LNCAP (cell line): ENCODE data around the gene ATR.

Source experiments
- TF ChIP-seq, protein P1 (sequence below): fragments of 450-650 bp; IDR thresholded peaks from 2 replicates; pipeline ENCODE4 v1.5.1; 2017; ENCODE audit warnings: mild to moderate bottlenecking

The ATR gene

DNA sequence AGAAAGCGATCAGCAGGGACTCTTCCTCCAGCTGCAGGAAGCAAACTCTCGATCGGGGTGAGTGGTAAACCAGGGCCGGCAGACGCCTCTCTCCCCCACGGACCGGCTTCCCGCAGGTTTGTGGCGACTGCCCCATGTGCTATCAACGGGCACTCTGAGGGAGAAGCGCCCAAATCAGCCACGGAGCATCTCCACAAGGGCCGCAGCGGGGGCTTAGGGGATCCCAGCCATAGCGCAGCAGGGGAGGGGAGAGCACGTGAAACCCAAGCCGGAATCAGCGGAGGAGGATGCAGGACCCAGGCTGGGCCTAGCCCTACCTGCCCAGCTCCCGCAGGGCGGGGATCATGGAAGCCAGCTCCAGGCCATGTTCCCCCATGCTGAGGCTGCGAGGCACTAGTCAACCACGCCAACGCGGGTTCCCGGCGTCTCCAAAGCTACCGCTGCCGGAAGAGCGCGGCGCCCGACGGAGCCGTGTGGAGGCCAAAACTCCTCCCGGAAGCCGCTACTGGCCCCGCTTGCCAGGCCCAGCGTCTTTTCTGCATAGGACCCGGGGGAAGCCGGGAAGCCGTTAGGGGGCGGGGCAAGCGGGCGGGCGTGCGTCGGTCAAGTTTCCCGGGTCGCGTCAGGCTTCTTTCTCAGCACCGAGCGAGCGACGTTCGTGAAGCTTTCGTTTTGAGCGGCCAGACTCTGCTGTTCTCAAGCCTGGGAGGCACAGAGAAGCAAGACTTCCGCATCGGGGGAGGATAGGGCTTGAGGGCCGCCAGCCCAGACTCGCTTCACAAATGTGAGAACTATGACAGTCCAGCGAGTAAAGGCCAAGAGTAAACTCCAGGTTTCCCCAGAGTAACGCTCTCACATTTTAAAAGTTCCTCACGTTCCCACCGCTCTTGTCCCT, at the start of gene ATR:
ATR (minus strand) TSS at position 405 of the 895 bp plus-strand sequence; CDS start at position 376, 29 bp downstream.
- TF ChIP-seq, protein P1, sequence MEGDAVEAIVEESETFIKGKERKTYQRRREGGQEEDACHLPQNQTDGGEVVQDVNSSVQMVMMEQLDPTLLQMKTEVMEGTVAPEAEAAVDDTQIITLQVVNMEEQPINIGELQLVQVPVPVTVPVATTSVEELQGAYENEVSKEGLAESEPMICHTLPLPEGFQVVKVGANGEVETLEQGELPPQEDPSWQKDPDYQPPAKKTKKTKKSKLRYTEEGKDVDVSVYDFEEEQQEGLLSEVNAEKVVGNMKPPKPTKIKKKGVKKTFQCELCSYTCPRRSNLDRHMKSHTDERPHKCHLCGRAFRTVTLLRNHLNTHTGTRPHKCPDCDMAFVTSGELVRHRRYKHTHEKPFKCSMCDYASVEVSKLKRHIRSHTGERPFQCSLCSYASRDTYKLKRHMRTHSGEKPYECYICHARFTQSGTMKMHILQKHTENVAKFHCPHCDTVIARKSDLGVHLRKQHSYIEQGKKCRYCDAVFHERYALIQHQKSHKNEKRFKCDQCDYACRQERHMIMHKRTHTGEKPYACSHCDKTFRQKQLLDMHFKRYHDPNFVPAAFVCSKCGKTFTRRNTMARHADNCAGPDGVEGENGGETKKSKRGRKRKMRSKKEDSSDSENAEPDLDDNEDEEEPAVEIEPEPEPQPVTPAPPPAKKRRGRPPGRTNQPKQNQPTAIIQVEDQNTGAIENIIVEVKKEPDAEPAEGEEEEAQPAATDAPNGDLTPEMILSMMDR, result no peak

DNA sequence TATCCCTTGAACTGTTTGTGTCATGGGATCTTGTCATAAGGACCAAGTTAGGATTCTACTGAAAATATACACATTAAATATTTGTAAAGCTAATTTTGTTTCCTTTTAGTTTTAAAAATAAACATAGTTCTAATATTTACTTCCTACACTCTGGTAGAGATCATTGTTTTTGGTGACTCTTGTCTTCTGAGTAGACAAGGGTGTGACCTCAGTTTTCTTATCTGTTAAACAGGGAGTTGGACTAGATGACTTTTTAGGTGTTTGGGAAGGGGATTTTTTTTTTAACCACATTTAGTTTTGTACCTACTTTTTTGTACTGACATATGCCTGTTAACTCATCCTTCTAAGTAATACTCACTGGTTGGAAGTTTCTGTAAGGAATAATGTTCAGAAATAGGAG, 48.4 kb upstream of the ATR start:
- TF ChIP-seq, protein P1, result no peak

DNA sequence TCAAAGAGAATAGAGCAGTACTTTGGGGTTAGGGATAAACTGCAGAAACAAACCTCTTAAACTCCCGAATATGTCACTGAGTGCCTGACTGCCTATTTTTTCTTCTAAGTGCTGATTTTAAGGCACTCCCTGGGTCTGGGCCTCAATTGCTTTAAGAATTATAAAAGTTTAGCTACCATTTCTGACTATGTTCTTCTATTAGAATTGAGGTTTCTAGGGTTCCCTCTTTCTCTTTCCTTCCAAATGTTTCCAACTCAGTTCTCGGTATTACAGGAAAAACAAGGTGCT, 46.6 kb upstream of the ATR start:
- TF ChIP-seq, protein P1, result no peak

DNA sequence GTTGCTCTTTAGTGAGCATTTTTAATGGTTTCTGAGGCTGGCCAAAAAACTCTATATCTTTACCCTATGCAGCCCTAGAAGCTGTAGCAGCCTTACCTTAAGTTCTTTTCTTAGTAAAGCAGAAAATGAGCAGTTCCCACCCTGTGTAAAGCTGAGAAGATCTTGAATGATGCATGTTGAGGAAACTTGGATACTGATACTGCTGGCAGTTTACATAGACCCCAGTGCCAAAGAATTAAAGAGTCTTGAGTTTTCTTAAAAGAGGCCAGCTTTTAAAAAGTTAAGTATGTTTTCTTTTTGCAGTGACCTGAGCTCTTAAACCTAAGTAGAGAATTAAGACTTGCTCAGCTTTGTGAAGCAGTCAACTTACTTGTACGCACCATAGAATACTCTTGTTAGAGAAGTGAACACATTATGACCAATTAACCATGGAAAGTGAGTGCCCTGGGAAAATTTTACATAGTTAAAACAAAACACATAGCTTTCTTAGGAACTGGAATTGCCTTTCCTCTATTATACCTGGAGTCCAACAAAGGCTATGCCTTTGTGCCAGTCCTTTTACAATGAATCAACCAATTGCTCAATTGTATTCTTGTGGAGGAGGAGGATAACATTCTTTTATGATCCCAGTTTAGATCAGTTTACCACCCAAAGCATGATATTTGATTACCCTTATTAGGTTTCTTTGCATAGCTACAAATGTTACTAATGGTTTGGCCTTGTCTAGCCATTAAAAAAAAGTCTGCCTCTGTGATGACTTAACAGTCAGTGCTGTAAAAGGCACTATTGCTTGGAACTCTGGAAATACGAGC, 46.0 kb upstream of the ATR start:
- TF ChIP-seq, protein P1, result no peak

DNA sequence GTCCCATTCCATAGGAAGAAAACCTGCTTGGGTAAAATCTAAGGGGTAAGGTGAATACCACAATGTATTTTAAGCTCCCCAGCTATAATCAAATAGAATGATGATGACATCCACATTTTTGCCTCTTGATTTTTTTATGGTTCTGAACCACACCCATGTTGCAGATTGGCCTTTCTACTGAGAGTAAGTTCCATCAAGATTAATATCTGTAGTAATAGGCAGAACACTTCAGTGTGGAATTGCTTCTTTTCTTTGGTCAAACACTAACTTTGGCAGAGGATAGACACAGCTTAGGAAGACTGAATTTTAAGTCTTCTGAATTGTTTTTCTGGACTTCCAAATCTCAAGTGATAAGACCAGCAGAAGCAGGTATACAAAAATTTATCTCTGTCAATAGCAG, 44.7 kb upstream of the ATR start:
- TF ChIP-seq, protein P1, result no peak

DNA sequence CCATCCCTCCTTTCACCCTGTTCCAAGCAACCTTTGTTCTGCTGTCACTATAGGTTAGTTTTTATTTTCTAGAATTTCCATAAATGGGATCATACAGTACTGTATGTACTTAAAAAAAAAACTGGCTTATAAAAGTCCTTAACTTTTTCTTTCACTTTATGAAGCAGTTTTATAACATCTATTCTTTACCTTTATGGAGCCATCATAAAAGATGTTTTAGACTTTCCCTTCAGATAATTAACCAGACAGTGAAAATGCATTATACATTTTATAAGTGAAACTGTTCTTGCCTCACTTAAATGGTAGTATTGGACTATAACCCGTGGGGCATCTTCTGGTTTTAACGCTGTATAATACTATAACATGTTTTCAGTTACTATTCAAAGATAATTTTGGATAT, 43.9 kb upstream of the ATR start:
- TF ChIP-seq, protein P1, result no peak

DNA sequence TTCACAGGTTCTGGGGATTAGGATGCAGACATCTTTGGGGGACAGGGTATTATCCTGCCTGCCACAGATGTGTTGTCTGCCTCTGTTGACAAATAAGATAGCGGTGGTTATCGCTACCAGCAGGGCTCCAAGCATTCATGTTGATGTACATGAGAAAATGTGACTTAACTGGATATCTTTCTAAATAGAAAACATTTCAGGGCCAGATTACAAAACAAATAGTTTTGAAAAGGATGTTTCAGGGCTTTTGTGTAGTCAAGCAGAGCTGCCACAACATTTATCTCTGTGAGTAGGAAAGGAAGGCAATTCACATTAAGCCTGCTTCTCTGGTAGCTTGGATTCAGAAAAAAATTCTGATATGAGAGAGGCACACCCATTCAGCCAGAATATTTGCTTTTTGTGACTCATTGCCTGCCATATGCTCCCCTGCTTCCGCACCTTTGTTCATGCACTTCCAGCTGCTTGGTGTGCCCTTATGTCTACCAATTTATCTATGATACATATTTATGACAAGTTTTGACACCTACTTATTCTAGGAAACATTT, 40.5 kb upstream of the ATR start:
- TF ChIP-seq, protein P1, result no peak
